Activated T-helper 17 cell treated with anti-CD3 and anti-CD28 coated beads, Interleukin-2, amount 50 U/mL, for 72 hours (primary cell): ENCODE data around the gene CABP4. TPM values are rescaled to one million over a fixed set of nuclear protein-coding genes. Genes with fewer than 3 reads are reported as not detected.
"Not testable (repeated sequence)": the region's sequence is repeated elsewhere in the genome, so short reads cannot be mapped to it uniquely, and the experiment has no call there.

ENCODE experiments used
- ATAC-seq: fragments of 150-1000 bp; cut with Tn5 transposase; replicated peaks from 2 replicates; pipeline ENCODE4 v1.10.0; 2021; ENCODE audit warnings: mild to moderate bottlenecking, moderate library complexity
- H3K27ac Mint-ChIP-seq: one replicate; pipeline ENCODE4 v1.8.0; 2022; ENCODE audit warnings: mixed read lengths
- H3K27me3 Mint-ChIP-seq: one replicate; pipeline ENCODE4 v1.8.0; 2022; ENCODE audit warnings: mixed read lengths
- H3K36me3 Mint-ChIP-seq: one replicate; pipeline ENCODE4 v1.8.0; 2022; ENCODE audit warnings: low read depth, mild to moderate bottlenecking, mixed read lengths
- H3K4me1 Mint-ChIP-seq: one replicate; pipeline ENCODE4 v1.8.0; 2022; ENCODE audit warnings: mixed read lengths
- H3K4me3 Mint-ChIP-seq: one replicate; pipeline ENCODE4 v1.8.0; 2022; ENCODE audit warnings: mild to moderate bottlenecking, mixed read lengths
- H3K9me3 Mint-ChIP-seq: one replicate; pipeline ENCODE4 v1.8.0; 2022; ENCODE audit warnings: mixed read lengths
- total RNA-seq, 2 donors: library from RNA; stranded (reverse); gene quantifications; one replicate each; pipeline ENCODE4 v1.2.3, GENCODE V29; 2022

CABP4 gene
- total RNA-seq, 2 donors from 2014 or later: 0.32 to 2.2 TPM

DNA sequence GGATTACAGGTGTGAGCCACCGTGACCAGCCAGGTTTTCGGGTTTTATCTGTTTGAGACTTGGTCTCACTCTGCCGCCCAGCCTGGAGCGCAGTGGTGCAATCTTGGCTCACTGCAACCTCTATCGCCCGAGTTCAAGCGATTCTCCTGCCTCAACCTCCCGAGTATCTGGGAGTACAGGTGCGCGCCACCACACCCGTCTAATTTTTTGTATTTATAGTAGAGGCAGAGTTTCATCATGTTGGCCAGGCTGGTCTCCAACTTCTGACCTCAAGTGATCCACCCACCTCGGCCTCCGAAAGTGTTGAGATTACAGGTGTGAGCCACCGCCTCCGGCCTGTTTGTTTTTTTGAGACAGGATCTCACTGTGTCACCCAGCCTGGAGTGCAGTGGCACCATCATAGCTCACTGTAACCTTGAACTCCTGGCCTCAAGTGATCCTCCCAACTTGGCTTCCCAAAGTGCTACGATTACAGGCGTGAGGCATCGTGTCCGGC is 27.7 kb upstream of the CABP4 start:
- peak; percentile 64 for ATAC-seq
- H3K36me3 Mint-ChIP-seq: peaks cover 43% of the 10 kb centered on the region
- peak overlapping the region; percentile 92 for H3K4me3 Mint-ChIP-seq
- H3K4me1 Mint-ChIP-seq: peaks cover 12% of the 10 kb centered on the region
- not testable (repeated sequence) for H3K27me3 Mint-ChIP-seq, H3K9me3 Mint-ChIP-seq
- H3K27ac Mint-ChIP-seq: peak overlapping the region; percentile 96

DNA sequence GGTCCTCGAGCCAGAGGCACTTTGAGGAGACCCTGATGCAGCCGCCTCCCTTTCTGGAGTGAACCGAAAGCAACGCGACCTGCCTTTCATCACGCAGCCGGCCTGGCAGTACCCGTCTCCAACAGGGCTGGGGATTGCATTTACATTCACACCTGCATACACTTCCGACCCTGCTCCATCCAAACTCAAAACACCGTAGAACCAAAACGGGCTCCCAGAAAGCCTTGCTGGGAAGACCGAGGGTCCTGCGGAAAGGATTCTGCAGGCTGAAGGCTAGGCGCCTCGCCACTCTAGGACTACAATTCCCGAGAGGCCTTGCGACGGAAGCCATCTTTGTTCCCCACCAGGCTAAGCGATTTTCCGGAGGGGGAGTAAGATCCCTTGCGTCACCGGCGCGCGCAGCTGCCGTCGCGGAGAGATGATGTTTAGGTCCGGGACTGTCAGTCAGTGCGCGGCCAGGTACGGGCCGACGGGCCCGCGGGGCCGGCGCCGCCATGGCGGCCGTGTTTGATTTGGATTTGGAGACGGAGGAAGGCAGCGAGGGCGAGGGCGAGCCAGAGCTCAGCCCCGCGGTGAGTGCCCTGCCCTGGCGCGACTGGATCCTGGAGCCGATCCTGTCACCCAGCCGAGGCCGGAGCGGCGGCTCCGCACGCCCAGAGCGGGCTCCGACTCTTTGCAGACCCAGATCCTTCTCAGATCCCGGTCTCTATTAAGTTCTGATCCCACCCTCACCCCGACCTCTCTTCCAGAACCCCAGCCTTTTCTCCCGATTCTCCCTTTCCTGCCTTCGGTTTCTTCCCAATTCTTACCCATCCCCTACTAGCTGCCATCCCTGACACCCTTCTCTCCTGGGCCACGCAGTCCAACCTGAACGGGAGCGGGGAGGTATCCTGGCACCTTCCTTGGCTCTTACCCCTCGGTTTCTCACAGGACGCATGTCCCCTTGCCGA is 26.8 kb upstream of the CABP4 start, which contains the start of gene RPS6KB2:
Gene RPS6KB2, plus strand, starts transcription at position 443 of the 950 bp plus-strand sequence. Its CDS starts 52 bp downstream, at position 495.
- H3K27me3 Mint-ChIP-seq: no peaks in the 10 kb centered on the region
- H3K4me1 Mint-ChIP-seq: peaks cover 7% of the 10 kb centered on the region
- no peaks in the 10 kb centered on the region for H3K9me3 Mint-ChIP-seq
- peak; percentile 85 for ATAC-seq
- H3K27ac Mint-ChIP-seq: peak within 1 kb of the TSS; percentile 96
- peaks cover 53% of the 10 kb centered on the region for H3K36me3 Mint-ChIP-seq
- peak within 1 kb of the TSS; percentile 92 for H3K4me3 Mint-ChIP-seq

DNA sequence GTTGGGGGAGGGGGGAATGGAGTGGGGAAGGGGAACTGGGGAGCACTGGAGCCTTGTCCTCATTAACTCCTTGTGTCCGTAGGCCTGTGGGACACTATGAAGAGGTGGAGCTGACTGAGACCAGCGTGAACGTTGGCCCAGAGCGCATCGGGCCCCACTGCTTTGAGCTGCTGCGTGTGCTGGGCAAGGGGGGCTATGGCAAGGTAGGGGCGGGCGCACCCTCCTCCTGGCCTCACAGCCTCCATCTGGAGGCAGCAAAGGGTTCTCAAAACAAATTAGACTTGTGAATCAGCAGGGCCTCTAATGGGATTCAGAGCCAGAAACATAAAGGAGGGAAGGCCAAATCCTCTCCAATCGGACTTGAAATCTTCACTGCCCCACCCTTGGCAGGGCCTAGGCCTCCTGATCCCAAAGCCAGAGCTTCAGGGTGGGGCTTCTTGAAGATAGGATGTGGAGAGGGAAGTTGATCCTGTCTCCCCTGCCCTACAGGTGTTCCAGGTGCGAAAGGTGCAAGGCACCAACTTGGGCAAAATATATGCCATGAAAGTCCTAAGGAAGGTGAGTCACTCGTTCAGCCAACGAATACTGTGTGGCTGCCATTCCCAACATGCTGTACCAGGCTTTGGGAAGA is 26.0 kb upstream of the CABP4 start:
- Mint-ChIP-seq H3K4me3 (peak overlapping the region; percentile 92), H3K4me1 (peaks cover 7% of the 10 kb centered on the region), H3K9me3 (no peaks in the 10 kb centered on the region), H3K27ac (peak overlapping the region; percentile 96), H3K27me3 (no peaks in the 10 kb centered on the region), H3K36me3 (peaks cover 59% of the 10 kb centered on the region)
- ATAC-seq: no peak

DNA sequence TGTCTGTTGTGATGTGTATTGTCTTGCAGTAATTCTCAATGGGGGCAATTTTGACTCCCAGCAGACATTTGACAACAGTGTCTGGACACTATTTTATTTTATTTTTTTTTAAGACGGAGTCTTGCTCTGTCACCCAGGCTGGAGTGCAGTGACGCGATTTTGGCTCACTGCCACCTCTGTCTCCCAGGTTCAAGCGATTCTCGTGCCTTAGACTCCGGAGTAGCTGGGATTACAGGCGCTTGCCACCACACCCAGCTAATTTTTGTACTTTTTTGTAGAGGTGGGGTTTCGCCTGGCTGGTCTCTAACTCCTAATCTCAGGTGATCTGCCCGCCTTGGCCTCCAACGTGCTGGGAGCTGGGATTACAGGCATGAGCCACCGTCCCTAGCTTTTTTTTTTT is 25.4 kb upstream of the CABP4 start:
- Mint-ChIP-seq H3K4me3 (peak overlapping the region; percentile 92), H3K9me3 (no peaks in the 10 kb centered on the region), H3K27me3 (no peaks in the 10 kb centered on the region), H3K27ac (no peak overlapping the region), H3K36me3 (peaks cover 64% of the 10 kb centered on the region), H3K4me1 (peaks cover 7% of the 10 kb centered on the region)
- ATAC-seq: no peak

DNA sequence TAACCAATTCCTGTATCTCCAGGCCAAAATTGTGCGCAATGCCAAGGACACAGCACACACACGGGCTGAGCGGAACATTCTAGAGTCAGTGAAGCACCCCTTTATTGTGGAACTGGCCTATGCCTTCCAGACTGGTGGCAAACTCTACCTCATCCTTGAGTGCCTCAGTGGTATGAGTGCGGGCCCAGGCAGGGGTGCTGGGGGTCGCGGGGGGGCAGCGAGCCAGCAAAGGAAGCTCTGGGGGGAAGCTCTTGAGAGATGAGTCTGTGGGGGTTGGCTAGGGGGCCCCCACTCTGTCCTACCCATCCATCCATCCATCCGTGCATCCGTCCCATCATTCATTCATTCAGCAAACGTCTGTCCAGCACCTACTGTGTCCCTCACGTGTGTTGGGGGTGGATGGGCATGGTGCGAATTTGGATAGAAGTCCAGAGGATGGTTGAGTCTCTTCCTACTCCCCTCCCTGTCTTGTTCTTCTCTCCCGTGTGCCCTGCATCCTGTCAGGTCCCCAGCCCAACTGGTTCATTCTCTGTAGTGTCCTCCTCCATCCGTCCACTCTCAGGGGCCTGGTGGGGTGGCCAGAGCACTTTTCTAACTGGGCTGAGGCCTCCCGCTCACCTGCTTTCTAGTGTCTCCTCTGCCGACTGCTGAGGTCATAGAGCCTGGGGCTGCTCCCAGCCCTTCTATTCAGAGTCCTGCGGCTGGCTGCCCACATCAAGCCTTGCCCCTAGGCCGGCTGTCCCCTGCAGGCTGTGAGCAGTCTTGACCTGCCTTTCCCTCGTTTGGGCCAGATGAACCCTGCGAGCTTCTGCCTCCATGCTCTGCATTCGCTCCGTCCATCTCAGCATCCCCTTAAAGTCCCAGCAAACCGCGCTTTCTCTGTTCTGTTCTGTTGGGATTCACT is 23.6 kb upstream of the CABP4 start:
- Mint-ChIP-seq H3K27me3 (no peaks in the 10 kb centered on the region), H3K36me3 (peaks cover 83% of the 10 kb centered on the region), H3K4me1 (peaks cover 7% of the 10 kb centered on the region), H3K9me3 (no peaks in the 10 kb centered on the region), H3K4me3 (peak overlapping the region; percentile 39), H3K27ac (peak overlapping the region; percentile 84)
- no peak for ATAC-seq

DNA sequence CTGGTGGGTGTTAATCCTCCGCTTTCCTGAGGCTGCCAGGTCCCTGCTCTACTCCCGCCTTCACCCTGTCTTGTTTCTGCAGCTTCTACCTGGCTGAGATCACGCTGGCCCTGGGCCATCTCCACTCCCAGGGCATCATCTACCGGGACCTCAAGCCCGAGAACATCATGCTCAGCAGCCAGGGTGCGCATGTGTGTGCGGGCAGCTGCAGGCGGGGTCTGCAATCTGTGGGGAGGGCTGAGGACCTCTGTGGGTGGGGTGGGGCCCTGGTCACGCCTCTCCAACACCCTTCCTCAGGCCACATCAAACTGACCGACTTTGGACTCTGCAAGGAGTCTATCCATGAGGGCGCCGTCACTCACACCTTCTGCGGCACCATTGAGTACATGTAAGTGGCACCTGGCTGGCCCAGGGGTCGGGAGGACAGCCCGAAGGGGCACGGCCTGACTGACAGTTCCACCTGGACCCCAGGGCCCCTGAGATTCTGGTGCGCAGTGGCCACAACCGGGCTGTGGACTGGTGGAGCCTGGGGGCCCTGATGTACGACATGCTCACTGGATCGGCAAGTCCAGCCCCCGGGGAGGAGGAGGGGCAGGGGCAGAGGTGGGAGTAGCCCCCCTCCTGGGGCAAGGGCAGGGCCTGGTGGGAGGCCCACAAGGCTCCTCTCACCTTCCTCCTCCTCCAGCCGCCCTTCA is 22.4 kb upstream of the CABP4 start:
- H3K27me3 Mint-ChIP-seq: no peaks in the 10 kb centered on the region

DNA sequence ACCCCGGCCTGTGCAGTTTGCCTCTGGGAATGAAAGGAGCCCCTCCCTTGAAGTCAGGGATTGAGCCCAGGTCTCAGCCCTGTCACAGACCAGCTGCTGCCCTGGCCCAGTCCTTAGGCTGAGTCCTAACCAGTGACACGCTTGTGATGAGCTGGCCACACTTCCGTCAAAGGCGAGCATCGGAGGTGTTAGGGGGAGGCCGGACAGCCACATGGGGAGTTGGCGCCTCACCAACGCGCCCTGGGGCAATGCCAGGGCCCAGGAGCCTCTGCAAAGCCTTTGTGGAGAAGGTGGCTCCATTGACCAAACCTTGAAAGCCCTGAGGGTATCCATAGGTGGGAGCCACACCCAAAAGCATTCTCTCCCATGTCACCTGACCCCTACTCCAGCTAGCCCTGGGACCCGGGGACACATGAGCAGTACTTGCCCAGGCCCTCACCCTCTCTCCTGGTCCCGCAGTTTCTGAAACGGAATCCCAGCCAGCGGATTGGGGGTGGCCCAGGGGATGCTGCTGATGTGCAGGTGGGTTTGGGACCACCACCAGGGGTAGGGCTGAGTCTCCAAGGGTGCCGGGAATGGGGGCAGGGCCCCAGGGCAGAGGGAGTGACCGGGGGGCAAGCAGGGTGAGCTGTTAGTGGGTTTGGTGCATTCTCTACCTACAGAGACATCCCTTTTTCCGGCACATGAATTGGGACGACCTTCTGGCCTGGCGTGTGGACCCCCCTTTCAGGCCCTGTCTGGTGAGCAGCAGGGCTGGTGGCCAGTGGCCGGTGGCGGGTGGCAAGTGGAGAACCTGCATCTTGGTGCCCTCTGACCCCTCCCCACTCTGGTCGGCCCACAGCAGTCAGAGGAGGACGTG is 21.4 kb upstream of the CABP4 start:
- H3K4me1 Mint-ChIP-seq: peaks cover 7% of the 10 kb centered on the region
- no peaks in the 10 kb centered on the region for H3K9me3 Mint-ChIP-seq
- no peaks in the 10 kb centered on the region for H3K27me3 Mint-ChIP-seq
- ATAC-seq: peak; percentile 13
- peaks cover 90% of the 10 kb centered on the region for H3K36me3 Mint-ChIP-seq
- H3K27ac Mint-ChIP-seq: peak overlapping the region; percentile 66
- peak overlapping the region; percentile 95 for H3K4me3 Mint-ChIP-seq

More for the DNA sequence above, 22.4 kb upstream of the CABP4 start:
- Mint-ChIP-seq H3K36me3 (peaks cover 90% of the 10 kb centered on the region), H3K4me1 (peaks cover 7% of the 10 kb centered on the region), H3K27ac (peak overlapping the region; percentile 84), H3K4me3 (peak overlapping the region; percentile 95), H3K9me3 (no peaks in the 10 kb centered on the region)
- no peak for ATAC-seq

DNA sequence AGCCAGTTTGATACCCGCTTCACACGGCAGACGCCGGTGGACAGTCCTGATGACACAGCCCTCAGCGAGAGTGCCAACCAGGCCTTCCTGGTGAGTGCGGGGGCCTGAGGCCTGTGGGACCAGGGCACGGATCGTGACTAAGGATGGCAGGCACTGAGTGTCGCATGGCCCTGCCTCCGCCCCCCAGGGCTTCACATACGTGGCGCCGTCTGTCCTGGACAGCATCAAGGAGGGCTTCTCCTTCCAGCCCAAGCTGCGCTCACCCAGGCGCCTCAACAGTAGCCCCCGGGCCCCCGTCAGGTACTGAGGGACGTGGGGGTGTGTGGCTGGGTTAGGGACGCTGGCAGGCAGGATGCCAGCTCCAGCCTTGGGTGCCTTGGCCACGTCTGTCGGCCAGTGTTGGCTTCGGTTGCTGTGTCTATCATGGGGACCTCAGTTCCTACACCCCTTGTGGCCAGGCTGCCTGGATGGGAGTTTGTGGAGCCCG is 20.7 kb upstream of the CABP4 start:
- Mint-ChIP-seq H3K27ac (peak overlapping the region; percentile 66), H3K9me3 (no peaks in the 10 kb centered on the region), H3K4me3 (peak overlapping the region; percentile 95), H3K4me1 (peaks cover 7% of the 10 kb centered on the region), H3K27me3 (no peaks in the 10 kb centered on the region), H3K36me3 (peaks cover 95% of the 10 kb centered on the region)
- ATAC-seq: peak; percentile 33

DNA sequence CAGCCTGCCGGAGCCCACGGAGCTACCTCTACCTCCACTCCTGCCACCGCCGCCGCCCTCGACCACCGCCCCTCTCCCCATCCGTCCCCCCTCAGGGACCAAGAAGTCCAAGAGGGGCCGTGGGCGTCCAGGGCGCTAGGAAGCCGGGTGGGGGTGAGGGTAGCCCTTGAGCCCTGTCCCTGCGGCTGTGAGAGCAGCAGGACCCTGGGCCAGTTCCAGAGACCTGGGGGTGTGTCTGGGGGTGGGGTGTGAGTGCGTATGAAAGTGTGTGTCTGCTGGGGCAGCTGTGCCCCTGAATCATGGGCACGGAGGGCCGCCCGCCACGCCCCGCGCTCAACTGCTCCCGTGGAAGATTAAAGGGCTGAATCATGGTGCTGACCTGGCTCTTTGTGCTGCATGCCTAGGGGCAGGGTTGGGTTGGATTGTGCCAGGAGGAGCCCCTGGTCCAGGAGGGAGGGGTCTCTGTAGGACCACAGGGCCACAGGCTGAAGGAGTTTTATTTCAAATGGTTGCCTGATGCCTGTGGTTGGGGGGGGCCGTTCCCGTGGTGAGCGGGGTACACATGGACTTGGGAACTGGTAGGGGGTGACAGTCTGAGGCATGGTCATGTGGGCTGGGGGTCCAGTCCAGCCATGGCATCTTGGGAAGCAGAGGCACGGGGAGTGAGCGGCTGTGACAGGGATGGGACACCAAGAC is 20.0 kb upstream of the CABP4 start:
- no peak for ATAC-seq
- peaks cover 98% of the 10 kb centered on the region for H3K36me3 Mint-ChIP-seq
- no peaks in the 10 kb centered on the region for H3K9me3 Mint-ChIP-seq
- H3K27me3 Mint-ChIP-seq: no peaks in the 10 kb centered on the region
- peaks cover 7% of the 10 kb centered on the region for H3K4me1 Mint-ChIP-seq
- peak overlapping the region; percentile 95 for H3K4me3 Mint-ChIP-seq
- H3K27ac Mint-ChIP-seq: peak overlapping the region; percentile 87

DNA sequence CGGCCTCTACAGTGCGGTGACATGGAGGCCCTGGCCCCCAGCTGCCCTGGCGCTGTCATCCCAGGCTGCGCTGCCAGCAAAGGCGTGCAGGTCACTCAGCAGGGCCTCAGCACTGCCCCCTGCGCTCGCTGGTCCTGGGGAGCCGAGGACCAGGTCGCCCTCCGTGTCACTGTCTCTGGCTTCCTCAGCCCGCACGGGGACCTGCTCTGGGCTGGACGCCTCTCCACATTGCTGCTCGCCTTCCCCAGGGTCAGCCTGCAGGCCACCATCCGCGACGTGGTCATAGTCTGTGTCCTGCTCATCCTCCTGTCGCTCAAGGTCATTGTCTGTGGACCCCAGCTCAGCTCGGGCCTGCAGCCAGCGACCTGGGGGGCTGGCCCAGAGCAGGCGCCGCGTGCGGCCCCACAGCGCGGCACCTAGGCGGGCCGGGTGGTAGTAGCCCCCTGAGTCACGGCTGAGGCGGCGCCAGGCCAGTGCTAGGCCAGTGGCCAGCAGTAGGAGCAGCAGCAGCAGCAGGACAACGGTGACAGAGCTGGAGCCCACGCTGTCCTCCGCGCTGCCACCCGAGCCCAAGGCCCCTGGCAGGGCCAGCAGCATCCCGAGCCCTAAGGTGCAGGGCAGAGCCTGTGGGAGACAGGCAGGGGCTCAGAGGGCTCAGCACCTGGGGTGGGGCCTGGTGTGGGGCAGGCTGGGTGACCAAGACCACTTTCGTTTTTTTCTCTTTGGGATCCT is 19.3 kb upstream of the CABP4 start:
- no peaks in the 10 kb centered on the region for H3K9me3 Mint-ChIP-seq
- peaks cover 94% of the 10 kb centered on the region for H3K36me3 Mint-ChIP-seq
- no peaks in the 10 kb centered on the region for H3K27me3 Mint-ChIP-seq
- H3K27ac Mint-ChIP-seq: peak overlapping the region; percentile 92
- peak; percentile 1 for ATAC-seq
- H3K4me1 Mint-ChIP-seq: peaks cover 12% of the 10 kb centered on the region
- peak overlapping the region; percentile 95 for H3K4me3 Mint-ChIP-seq

DNA sequence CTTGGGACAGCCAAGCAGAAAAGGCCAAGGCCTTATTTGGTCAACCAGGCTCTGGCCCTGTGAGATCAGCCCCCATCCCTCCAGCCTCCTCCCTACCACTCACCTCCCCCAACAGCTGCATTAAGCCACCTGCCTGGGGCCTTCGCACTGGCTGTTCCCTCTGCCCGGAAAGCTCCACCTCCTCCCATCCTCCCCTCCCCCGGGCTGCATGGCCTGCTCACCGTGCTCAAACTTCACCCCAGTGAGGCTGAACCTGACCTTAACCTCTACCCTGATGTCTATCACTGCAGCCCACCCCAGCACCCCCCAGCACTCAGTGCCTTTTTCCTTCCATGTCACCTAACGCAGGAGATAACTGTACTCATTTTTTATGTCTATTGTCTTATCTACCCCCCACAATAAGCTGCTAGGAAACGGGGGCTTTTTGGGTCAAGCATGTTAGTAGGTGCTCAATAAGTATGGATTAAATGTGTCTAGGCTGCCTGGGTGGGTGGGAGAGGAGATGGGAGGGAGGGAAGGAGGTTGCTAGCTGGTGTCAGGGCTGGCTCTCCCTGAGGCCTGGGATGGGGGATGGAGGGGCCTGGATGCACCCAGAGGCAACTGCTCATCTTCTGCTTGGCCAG is 18.6 kb upstream of the CABP4 start:
- peaks cover 88% of the 10 kb centered on the region for H3K36me3 Mint-ChIP-seq
- peak; percentile 54 for ATAC-seq
- H3K27ac Mint-ChIP-seq: peak overlapping the region; percentile 92
- peaks cover 12% of the 10 kb centered on the region for H3K4me1 Mint-ChIP-seq
- peak overlapping the region; percentile 95 for H3K4me3 Mint-ChIP-seq
- no peaks in the 10 kb centered on the region for H3K9me3 Mint-ChIP-seq
- H3K27me3 Mint-ChIP-seq: no peaks in the 10 kb centered on the region
